GM19240 (cell line): ENCODE measurements around the gene SF3A1.

ENCODE experiments used
- DNase-seq: peaks from one replicate; pipeline ENCODE4 v3.0.0; 2011; ENCODE audit warnings: low spot score; ENCODE audit not compliant: insufficient read length

The SF3A1 gene

DNA sequence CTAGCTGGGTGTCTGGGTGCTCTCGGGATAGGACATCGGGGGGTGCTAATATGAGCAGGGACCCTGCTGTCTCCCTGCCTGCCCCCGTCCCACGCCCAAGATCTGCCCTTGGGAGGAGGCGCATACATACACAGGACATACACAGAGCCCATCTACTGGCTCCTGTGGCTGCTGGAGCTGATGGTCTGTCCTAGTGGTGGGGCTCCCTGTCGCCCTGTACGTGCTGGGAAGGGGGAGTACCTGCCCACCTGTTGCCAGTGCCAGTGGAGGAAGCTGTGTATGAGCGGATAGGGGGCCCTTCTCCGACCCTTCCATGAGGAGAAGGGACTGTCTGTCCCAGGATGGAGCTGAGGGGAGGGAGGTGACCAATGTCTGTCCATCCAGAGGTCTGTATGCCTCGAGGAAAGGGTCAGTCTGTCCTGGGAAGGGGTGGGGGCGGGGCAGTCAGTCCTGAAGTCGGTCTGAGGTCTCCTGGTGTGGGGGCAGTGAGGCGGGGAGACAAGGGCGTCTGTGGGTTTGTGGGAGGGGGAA, 30.9 kb downstream of the SF3A1 start:
- no peak for DNase-seq

- no peak for DNase-seq
These were observed 31.5 kb downstream of the SF3A1 start for GRCh38 chr22:30325065-30325720.

DNA sequence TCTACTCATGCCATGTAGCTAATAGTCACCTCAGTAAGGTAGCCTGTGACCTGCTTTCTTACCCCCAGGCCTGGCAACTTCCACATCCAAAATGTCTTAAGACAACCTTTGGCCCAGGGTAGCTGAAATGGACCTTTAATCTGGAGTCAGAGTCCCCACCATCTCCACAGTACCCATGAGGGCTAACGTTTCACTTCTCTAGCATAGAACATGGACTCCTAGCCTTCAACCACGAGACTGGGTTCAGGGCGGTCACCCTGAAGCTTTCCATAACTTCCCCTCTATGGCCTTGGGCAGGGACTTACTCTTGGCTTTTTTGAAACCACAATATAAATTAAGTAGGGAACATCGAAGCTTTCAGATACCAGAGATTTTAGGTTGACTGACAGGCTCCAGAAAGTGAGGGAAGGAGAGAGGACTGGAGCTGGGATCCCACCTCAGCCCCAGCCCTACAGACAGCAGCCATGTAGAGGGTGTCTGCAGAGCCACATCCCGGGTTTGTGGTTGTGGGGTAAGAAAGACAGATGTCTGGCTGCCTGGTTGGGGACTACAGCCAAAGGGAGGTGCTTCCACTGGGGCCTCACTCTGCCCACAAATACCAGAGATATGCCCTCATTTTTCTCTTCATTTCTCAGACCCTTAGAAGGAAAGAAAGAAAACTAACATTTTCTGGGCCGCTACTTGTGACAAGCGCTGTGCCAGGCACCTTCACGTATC, 32.5 kb downstream of the SF3A1 start:
- no peak for DNase-seq

DNA sequence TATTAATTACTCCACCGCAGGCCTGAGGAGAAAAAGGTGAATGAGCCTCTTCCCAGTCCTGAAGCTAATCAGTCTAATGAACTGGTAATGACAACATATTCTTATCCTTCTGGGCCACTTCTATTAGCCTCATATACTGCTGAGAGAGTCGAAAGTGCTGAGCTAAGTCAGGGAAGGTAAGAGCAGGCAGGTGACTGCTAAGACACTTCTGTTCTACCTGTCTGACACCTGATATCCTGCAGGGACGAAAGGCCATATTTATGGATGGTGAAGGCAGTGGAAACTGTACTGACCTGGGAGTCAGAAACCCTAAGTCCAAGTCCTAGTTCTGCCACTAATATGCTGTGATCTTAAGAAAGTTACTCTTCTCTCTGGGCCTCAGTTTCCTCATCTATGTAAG, 33.4 kb downstream of the SF3A1 start:
- no peak for DNase-seq

DNA sequence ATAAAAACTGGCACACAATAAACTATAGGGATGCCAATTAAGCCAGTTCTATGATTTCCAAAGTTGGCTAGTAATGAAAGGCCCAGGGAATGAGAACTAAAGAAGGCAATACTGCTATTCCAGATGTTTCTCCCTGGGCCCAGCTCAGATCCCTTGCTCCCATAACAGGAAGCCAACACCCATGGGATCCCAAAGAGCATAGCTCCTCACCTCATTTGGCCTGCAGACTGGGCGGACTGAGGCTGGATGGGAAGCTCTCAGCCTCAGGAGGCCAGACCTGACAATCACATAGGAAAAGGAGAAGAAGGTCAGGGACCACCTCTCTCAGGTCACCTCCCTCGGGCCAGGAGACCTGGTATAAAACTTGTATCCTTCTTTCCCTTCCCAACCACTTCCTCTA, 35.2 kb downstream of the SF3A1 start:
- no peak for DNase-seq

DNA sequence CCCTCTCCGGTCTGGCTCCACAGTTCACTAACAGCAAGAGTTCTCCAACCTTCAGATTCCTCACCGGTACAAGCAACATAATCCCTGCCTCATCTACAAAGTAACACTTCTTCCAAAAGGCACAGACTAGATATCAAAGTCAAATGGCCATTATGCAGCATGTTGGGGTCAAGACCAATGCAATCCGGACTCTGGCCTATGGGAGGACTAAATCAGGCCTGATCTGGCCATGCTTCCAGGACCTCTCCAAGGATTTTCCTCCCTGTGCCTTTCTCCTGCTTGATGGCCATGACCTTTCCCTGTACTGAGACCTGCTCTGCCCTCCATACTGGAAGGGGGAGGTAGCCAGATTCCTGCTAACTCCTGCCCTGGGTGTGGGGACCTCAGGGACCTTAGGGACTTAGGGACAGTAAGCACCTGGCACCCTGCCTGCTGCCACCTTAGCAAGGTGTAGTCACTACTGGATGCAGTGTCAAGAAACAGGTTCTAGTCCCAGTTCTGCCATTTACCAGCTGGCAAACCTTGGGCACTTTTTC, 36.6 kb downstream of the SF3A1 start:
- DNase-seq: no peak

DNA sequence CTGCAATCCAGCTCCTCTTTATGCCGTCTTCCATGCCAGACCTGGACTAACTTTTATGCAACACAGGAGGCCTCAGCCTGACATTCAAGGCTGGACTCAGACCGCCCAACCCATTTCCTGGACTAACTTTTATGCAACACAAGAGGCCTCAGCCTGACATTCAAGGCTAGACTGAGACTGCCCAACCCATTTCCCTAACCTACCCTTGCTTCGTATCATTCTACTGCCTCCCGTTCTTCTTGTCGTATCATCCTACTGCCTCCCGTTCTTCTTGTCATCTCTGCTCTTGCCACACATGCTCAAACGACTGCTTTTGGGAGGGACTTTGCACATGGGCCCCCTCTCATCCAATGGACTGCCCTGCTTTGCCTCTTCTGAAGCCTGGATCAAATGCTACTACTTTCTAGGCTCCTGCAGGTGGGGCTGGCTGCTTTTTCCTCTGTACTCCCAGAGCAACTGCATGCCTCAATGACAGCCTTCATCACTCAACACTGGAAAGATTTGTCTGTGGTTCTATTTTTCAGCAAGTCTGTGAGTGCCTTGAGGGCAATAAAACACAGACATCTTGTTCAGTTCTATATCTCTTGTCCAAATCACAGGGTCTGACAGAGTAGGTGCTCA, 37.8 kb downstream of the SF3A1 start:
- DNase-seq: no peak

GRCh38 chr22:30317778-30318177, 38.9 kb downstream of the SF3A1 start:
- DNase-seq: no peak

DNA sequence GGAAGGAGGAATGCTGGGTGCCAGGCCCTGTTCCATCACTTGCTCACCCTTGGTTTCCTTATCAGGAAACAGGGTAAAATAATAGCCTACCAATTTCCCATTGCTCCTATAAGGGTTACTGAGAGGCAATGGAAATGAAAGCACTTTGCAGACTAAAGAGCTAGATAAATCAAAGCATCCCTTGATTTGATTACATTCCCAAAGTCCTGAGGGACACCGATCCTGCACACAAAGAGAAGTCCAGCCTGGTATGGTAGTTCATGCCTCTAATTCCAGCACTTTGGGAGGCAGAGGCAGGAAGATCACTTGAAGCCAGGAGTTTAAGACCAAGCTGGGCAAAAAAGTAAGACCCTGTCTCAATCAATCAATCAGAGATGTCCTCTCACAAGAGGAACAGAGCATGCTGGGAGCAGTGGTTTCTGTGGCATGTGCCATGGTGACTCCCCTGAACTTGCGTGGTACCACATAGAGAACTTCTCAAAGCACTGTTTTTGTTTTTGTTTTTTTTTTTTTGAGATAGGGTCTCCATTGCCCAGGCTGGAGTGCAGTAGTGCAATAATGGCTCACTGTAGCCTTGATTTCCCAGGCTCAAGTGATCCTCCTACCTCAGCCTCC, 40.6 kb downstream of the SF3A1 start:
- DNase-seq: no peak

DNA sequence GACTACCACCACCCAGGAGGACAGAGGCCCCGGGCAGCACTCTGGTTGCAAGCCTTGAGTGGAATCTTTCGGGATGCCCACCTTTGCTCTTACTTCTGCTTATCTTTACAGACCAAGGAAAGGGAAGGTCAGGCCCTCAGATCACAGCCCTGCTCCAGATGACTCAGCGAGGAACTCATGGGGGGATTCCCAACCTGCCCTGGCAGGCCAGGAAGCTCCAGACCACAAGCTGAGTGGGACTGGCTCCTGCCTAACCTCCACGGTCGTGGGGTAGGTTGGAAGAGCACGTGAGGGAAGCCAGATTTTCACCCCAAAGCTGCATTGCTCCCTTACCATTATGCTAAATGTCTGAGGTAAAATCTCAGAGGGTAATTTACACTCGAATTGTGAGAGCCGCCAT, 41.8 kb downstream of the SF3A1 start:
- DNase-seq: no peak

GRCh38 chr22:30313527-30314363, 42.9 kb downstream of the SF3A1 start:
- no peak for DNase-seq

GRCh38 chr22:30312053-30312452, 44.6 kb downstream of the SF3A1 start:
- no peak for DNase-seq

GRCh38 chr22:30310881-30311771, 45.6 kb downstream of the SF3A1 start:
- DNase-seq: no peak

DNA sequence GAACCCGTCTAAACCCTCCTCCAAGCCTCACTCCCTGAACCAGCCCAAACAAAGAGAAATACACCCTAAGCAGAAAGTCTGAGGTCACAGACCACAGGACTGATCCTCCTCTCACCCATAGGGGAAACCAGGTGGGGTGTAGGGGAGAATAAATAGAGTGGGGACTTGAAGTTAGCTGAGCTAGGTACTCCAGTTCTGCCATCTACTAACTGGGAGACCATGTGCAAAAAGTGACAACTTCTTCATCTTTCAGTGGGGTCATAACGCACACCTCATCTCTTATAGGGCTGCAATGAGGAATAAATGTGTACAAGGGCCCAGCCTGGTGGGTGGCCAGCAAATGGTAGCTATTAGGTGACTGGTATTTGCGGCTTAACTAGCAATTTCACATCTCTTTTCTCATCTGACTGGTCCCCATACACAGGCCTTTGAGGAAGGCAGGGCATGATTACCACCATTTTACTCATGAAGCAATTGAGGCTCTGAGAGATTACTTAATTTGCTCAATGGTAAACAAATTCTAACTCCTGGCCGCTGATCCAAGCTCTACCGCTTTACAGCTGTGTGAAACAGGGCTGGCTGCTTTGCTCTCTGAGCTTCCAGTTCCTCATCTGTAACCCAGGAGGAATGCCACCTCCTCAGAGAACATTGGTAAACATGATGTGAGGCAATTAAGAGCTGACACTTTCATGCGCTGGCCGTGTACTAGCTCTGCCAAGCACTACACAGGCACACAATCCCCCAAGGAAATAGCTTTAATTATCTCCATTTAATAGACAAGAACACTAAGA, 46.5 kb downstream of the SF3A1 start:
- no peak for DNase-seq

DNA sequence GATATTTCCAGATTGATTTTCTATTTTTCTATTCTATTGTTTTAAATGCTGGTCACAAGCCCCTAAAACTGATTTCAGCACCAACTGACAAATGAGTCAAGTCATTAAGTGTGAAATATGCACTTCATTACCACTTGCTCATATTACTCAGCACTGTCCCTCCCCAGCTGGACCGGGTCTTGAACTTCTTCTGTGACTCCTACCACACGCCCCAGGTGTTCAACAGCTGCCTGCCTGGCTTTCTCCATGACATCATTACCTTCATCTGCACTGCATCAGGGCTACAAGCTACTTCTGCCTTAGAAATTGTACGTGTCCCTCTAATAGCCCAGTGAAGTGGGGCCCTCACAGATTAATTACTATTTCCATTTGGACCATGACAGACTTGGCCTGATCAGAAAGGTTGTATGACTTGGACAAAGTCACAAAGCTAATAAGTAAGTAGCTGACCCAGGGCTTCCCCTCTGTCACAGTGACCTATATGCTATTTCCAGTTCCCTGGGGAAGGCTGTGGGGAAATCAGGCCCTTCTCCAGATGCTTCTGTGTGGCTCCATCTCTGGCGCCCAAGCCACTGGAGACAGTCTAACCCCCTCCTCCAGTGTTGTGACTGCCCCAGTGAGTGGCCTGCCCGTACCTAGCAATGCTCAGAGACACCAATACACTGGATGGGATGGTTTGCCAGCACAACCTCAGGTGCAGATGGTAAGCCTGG, 48.0 kb downstream of the SF3A1 start:
- DNase-seq: no peak

DNA sequence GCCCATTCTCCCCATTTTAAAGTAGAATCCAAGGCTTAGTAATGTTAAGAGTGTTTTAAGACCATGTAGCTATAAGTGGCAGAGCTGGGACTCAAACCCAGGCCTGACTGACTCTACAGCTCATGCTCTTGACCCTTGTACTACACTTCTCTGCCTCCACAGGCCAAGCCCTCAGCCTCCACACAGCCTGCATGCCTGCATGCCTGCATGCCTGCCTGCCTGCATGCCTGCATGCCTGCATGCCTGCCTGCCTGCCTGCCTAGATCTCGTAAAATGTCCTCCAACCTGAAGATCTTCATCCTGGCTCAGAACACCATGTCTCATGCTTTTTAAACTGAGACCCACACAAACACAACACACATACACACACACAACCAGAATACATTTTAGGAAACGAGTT, 48.6 kb downstream of the SF3A1 start:
- no peak for DNase-seq

DNA sequence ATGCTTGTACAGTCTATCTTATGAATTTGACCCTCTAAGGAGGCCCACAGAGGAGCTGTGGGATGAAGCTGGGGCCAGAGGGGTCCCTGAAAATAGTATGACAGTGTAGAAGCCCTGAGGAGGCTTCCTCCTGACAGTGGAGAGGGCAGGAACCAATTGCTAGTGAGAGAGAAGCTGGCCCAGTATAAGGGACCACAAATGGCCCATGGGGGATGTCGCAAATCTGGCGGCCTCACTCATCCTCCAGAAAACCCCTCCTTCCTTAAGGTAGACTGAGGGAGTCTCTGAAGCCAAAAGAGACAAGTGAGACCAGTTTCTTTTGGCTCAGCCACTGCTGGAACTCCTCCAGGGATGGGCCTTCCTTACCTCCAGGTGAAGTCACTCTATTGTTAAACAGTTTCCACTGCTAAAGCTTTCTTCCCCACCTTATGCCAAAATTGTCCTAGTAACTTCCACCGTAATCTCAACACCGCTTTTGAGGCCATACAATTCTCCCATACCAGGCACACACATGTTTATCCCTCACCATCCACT, 49.6 kb downstream of the SF3A1 start:
- no peak for DNase-seq

- DNase-seq: no peak
These were observed 50.1 kb downstream of the SF3A1 start for GRCh38 chr22:30306627-30307011.
